GM21390 (cell line): ENCODE data around the gene MISP.
"Not testable (repeated sequence)": the region's sequence is repeated elsewhere in the genome, so short reads cannot be mapped to it uniquely, and the experiment has no call there.

Experiments
- ATAC-seq: cut with Tn5 transposase; IDR thresholded peaks from one replicate; pipeline ENCODE4 v1.9.1; 2021; ENCODE audit not compliant: unreplicated experiment

The MISP gene

DNA sequence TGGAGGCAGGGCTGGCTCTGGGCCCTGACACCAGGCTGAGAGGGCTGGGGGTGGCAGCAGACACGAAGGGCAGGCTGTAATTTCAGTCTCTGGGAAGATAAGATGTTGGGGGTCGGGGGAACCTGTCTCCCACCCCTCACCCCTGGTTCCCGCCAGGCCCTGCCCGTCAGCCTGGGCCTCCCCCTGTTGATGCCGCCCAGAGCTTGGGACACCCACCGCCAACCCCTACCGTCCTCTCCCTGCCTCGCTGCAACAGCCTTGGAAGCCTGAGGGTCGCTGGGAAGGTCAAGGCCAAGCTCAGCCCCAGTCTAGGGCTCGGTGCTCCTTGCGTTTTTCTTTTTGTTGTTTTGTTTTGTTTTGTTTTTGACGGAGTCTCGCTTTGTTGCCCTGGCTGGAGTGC is 27.7 kb upstream of the MISP start:
- no peak for ATAC-seq

DNA sequence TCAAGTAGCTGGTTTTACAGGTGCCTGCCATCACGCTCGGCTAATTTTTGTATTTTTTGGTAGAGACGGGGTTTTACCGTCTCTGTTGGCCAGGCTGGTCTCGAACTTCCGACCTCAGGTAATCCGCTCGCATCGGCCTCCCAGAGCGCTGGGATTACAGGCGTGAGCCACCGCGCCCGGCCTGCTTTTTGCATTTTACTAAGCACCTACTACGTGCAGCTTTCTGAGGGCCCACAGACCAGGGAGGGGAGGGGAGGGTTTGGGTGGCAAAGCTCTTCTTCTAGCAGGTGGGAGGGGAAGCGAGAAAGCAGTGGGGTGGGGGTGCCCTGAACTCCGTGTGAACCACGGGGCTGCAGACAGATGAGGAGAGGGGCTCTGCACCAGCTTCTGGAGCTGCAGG is 27.2 kb upstream of the MISP start:
- ATAC-seq: no peak

DNA sequence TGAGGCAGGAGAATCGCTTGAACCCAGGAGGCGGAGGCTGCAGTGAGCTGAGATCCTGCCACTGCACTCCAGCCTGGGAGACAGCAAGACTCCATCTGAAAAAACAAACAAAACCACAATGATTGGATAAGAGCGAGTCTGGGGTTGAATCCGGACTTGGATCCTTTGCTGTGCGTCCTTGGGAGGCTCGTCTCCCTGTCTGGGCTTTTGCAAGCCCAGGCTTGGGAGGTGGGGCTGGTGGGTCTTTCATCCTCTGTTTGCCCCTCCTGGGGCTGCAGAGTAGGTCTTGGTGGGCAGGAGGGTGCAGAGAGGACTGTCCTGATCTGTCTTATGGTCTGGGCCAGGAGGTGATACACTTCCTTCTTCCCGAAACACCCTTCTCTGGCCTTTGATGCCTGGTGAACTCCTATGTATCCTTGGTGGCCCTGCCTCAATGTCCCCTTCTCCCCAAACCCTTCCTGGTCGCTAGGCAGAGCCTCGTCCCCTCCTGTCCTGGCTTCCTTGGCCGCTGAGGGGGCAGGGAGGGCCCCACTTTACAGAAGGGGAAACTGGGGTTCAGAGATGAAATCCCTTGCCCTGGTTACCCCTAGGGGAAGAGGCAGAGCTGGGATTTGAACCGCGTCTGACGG is 25.3 kb upstream of the MISP start:
- no peak for ATAC-seq

DNA sequence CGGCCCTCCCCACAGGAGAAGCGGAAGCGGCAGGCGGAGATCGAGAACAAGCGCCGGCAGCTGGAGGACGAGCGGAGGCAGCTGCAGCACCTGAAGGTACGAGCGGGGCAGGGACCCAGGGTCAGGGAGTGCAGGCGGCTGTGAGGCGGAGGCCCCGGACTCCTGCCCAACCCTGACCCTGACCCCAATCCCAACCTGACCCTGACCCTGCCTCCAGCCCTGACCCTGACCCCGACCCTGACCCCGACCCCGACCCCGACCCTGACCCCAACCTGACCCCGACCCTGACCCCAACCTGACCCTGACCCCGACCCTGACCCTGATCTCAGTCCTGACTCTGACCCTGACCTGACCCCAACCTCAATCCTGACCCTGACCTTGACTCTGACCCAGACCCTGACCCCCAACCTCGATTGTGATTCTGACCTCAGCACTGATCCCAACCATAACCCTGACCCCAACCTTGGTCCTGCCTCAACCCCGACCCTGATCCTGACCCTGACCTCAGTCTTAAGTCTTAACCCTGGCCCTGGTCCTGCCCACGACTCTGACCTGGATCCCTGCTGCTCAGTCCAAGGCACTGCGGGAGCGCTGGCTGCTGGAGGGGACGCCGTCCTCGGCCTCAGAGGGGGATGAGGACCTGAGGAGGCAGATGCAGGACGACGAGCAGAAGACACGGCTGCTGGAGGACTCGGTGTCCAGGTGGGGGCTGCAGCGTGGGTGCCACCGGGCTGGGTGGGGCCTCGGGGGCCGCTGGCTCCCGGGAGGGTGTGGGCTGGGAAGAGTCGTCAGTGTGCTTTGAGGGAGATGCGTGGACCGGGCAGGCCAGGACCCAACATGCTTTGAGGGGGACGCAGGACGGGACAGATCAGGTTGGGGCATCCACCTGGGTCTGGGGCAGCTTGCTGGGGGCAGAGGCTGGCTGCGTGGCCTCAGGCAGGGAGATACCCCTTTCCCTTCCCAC is 23.6 kb upstream of the MISP start:
- ATAC-seq: no peak

DNA sequence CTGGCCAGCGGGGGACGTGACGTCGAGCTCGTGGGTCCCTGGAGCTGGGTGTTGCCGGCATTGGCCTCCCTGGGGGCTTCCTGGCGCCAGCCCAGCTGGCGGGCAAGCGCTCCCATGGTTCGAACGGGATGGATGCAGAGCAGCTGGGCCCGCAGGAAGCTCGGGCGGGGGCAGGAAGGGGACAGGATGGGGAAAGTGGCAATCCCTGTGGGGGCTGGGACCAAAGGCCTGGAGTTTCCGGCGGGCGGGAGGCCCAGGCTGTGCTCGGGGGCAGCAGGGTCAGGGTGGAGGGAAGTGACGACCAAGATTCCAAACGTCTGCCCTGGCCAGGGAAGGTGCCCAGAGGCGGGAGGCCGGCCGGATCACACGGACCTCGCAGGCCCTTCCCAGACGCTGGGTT is 22.9 kb upstream of the MISP start:
- no peak for ATAC-seq

DNA sequence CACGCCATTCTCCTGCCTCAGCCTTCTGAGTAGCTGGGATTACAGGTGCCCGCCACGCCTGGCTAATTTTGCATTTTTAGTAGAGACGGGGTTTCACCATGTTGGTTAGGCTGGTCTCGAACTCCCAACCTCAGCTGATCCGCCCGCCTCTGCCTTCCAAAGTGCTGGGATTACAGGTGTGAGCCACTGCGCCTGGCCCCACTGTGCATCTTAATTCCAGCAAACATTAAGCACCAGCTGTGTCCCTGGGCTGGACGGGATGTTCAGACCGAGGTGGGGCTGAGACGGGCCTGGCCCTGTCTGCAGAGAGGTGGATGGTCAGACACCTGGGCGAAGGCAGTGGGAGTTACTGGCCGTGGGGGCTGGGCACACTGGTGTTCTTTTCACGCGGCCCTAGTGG is 21.3 kb upstream of the MISP start:
- ATAC-seq: not testable (repeated sequence)

DNA sequence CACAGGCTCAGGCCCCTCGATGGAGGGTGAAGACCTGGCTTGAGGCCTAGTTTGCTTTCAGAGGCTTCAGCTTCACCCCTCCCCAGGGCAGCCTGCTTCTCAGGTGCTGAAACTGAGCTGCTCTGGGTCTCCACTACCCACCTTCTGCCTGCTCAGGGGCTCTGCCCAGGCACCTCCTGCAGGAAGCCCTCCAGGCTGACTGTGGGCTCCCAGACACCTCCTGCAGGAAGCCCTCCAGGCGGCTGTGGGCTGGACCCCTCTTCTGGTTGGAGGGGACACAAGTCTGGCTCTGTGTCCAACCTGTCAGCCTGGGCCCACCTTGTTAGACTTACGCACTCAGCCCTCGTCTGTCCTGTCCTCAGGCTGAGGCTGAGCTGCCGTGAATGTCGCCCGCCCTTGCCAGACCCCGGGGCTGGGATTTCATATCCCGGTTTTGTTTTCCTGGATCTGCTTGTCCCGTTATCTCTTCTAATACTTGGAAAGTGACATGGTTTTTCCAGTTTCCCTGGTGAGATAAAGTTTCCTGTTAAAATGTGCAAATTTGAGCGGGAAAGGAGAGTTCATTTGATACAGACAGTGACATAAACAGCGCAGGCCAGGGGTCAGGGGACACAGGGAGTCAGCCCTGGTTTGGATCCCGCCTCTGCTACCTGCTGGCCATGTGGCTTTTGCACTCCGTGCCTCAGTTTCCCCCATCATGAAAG is 20.8 kb upstream of the MISP start:
- no peak for ATAC-seq

DNA sequence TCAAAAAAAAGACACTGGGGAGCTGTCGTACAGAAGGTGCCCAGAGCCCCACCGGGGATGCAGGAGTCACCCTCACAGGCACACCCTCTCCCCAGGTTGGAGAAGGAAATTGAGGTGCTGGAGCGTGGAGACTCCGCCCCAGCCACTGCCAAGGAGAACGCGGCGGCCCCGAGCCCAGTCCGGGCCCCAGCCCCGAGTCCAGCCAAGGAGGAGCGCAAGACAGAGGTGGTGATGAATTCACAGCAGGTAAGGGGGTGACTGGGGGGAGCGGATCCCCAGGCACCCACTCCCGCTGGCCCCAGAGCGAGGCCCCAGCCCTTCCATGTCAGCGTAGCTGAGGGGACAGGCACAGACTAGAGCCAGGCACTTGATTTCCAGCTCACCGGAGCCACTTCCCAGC is 19.9 kb upstream of the MISP start:
- ATAC-seq: no peak

DNA sequence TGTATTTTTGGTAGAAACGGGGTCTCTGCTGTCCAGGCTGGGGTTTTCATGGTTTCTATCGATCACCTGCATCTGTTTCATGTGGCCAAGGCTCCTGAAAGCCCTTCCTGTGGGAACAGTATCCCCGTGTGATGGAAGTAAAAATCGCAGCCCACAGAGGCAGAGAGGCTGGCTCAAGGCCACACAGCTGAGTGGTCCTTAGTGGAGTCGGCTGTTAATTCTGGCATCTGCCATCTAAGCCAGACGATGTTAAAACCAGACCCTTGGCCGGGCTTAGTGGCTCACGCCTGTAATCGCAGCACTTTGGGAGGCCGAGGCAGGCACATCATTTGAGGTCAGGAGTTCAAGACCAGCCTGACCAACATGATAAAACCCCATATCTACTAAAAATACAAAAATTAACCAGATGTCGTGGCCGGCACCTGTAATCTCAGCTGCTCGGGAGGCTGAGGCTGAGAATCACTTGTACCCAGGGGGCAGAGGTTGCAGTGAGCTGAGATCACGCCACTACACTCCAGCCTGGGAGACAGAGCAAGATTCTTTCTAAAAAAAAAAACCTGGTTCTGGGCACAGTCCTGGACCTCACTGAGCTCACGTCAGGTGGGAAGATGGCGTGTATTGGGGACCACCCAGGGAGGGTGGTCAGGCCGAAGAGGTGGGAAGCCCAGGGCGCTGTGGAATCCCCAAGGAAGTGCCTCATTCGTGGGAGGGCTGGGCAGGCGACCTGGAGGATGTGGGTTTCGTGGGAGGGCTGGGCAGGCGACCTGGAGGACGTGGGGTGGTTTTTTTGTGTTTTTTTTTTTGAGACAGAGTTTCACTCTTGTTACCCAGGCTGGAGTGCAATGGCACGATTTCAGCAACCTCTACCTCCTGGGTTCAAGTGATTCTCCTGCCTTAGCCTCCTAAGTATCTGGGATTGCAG is 18.5 kb upstream of the MISP start:
- ATAC-seq: no peak

DNA sequence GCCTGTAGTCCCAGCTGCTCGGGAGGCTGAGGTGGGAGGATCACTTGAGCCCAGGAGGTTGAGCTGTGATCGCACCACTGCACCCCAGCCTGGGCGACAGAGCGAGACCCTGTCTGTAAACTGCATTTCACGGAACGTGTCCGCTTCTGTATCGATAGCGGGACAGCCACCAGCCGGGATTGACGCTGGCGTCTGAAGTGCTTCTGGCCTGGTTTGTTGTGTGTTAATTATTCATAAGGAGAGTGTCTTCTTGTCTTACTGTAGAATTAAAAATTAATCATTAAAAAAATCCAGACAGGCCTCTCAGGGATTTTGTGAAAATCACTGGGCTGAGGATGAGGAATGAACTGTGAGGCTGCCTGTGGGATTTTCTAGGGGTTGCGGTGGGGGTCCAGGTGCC is 16.2 kb upstream of the MISP start:
- no peak for ATAC-seq

DNA sequence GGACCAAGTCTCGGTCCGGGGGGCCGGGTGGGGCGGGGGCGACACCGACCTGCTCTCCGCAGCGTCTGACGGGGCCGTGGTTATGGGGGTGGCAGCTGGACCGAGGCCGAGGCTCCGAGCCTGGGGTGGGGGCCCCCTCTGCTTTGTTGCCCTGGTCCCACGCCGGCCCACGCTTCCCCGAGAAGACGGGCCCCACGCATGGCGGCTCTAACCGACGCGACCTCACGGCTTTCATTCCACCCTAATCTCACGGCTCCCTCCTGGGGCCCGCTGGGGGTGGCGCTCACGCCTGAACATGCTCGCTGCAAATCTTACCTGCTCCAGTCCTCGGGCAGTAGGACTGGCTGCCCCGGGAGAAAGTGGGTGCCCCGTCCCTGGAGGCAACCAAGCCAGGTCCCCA is 14.8 kb upstream of the MISP start:
- ATAC-seq: no peak

DNA sequence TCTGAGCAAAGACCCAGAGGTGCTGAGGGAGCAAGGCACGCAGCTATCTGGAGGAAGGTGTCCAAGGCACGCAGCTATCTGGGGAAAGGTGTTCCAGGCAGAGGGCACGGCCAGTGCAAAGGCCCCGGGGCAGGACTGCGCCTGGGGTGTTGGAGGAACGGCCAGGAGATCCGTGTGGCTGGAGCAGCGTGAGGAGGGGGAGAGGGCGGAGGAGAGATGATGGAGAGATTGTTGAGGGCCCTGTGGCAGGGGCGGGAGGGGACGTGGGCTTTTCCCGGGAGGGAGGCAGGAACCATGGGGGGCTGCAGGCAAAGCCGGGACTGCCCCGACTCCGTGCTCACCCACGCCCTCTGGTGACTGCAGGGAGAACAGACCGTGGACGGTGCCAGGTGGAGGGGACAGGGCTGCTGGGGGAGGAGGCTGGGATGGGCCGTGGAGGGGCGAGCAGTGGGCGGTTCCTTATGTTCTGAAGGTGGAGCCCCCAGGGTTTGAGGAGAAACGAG is 13.3 kb upstream of the MISP start:
- no peak for ATAC-seq

DNA sequence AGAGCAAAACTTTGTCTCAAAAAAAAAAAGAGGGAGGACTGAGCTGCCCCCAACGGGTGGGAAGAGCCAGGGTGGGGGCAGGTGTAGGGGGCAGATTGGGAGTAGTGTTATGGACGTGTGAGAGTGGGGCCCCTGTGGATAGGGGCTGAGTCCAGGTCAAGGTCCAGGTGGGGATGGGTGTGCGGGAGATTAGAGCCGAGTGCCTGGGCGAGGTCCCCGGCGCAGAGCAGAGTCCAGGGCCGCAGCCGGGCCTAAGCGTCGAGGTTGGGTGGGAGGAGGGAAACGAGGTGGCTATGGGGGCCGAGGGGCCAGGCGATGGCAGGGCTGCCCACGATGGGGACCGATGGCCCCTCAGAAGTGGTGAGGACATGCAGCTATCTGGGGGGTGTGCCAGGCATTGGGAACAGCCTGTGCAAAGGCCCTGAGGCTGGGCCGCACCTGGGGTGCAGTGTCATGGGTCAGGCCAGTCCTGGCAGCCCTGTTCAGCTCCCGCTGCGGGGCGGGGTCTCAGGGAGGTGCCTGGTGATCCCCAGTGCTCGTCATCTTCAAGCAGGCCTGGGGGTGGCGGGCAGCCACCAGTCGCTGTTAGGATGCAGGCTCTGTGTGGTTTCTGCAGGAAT is 12.3 kb upstream of the MISP start:
- ATAC-seq: no peak

DNA sequence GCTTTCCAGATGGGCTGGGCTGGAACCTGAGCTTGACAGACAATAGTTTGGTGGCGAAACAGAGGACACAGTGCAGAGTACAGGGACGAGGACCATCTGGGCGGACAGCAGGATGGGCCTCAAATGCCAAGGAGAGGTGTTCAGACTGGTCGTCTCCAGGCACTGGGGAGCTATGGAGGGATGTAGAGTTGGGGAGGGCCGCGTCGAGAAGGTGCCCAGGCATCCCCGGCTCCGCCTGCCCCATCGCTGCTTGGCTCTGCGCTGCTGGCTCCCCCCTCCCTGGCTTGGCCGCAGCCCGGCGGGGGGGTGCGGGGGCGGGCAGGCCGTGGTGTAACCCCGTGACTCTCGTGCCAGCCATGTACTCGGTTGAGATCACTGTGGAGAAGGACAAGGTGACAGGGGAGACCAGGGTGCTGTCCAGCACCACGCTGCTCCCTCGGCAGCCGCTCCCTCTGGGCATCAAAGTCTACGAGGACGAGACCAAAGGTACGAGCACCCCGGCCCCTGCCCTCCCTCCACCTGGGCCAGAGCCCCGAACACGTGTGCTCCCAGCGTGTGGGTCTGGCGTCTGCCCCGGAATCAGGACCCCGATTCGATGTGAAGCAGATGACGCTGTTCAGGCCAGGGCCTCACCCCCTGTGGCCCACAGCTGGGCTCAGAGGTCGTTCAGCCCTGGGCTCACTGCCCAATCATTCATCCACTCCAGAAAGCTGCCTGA is 10.8 kb upstream of the MISP start:
- no peak for ATAC-seq

DNA sequence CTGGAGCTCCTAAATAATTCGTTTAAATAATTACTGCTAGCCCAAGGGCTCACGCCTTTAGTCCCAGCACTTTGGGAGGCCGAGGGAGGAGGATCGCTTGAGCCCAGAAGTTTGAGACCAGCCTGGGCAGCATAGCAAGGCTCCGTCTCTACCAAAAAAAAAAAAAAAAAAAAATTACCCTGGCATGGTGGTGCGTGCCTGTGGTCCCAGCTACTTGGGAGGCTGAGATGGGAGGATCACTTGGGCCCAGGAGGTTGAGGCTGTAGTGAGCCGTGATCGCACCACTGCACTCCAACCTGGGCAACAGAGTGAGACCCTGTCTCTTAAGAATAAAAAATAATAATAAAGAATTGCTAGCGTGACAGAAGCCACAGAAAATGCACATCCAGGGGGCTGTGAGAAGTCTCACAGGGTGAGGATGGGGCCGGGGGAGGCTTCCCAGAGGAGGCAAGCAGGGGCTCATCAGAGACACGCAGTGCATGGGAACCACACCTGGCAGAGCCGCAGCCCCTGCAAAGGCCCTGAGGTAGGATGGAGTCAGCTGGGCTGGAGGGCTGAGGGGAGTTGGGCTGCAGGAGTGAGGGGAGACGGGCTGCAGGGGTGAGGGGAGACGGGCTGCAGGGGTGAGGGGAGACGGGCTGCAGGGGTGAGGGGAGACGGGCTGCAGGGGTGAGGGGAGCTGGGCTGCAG is 10.0 kb upstream of the MISP start:
- not testable (repeated sequence) for ATAC-seq

DNA sequence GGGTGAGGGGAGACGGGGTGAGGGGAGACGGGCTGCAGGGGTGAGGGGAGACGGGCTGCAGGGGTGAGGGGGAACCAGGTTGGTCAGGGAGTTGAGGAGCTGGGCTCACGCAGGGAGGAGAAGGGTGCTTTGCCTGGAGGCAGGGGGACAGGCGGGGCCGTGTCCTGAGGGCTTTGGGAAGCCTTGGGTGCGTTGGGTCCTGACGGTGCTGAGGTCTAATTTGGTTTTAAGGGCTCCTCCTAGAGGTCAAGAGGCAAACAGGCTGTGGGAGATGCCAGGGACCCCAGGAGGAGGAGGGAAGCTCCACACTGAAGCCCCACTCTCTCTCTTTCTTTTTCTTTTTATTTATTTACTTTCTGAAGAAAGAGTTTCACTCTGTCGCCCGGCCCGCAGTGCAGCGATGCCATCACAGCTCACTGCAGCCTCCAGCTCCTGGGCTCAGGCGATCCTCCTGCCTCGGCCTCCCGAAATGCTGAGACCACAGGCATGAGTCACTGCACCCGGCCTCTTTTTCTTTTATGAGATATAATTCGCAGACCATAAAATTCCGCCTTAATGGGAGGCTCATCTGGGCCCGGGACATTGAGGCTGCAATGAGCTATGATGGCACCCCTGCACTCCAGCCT is 9.3 kb upstream of the MISP start:
- no peak for ATAC-seq

DNA sequence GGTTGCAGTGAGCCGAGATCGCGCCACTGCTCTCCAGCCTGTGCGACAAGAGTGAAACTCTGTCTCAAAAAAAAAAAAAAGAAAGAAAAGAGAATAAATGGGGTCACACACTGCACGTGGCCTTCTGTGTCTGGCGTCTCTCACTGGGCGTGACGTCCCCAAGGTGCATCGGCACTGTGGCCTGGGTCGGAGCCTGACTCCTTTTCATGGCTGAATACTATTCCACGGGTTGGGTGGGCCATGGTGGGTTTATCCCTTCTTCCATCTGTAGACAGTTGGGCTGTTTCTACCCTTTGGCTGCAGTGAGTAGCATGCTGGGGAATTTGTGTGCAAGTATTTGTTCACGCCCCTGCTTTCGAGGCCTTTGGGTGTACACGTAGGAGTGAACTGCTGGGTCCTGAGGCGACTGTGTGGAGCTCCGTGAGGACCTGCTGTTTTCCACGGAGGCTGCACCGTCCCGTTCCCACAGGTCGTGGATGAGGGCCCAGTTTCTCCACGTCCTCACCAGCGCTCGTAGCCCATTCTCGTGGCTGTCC is 8.3 kb upstream of the MISP start:
- ATAC-seq: no peak

DNA sequence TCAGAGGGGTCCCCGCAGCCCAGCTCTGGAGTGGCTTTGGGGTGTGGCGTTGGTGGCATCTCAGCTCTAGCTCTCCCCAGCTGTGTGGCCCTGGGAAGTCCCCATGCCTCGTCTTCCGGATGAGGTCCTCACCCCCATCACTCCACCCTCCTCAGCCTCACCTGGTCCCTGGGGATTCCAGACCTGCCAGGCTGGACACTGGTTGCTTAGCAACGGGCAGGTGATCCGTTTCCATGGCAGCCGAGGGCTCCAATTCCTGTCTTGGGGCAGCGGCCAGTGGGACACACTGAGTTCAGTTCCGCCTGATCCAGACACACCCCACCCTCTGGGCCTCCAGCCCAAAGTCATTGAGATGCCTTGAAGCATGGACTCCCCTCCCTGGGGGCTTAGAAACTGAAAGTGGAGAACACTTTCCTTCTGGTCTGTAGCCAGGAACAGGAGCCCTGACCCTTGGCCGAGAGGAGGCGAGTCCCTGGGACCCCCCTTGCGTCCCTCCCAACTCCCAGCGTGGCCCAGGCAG is 7.7 kb upstream of the MISP start:
- ATAC-seq: no peak
